Testis (tissue), 3 donors: Measurements from ENCODE around the gene FBXO17. TPM values are rescaled to one million over a fixed set of nuclear protein-coding genes. Genes with fewer than 3 reads are reported as not detected.

Source experiments
- DNase-seq: peaks from one replicate; pipeline ENCODE4 v3.0.0-alpha.2; 2019
- H3K27ac ChIP-seq, 2 donors: fragments of 200-600 bp; sonication (generic); one replicate each; pipeline ENCODE4 v1.5.1; 2019
- H3K27me3 ChIP-seq: fragments of 200-600 bp; sonication (generic); one replicate; pipeline ENCODE4 v1.5.1; 2019
- H3K36me3 ChIP-seq: fragments of 200-600 bp; sonication (generic); one replicate; pipeline ENCODE4 v1.5.1; 2017; ENCODE audit warnings: low read depth; ENCODE audit errors: missing control alignments
- H3K4me1 ChIP-seq: fragments of 200-600 bp; sonication (generic); one replicate; pipeline ENCODE4 v1.5.1; 2019
- H3K4me3 ChIP-seq, 2 donors: fragments of 200-600 bp; sonication (generic); one replicate each; pipeline ENCODE4 v1.5.1; 2017 to 2019
- H3K9me3 ChIP-seq: fragments of 200-600 bp; sonication (generic); one replicate; pipeline ENCODE4 v1.5.1; 2017
- CTCF ChIP-seq, 3 experiments: fragments of 450-650 bp in 2 of 3; fragments of 200-600 bp in 1 of 3; sonication (generic) in 1 of 3; IDR thresholded peaks; one replicate each; pipeline ENCODE4 v1.5.1; 2016 to 2019; ENCODE audit warnings: antibody characterized with exemption in 3 of 3, mild to moderate bottlenecking in 2 of 3, moderate library complexity in 1 of 3
- POLR2A ChIP-seq: fragments of 450-650 bp; IDR thresholded peaks from one replicate; pipeline ENCODE4 v1.6.1; 2017; ENCODE audit warnings: antibody characterized with exemption, mild to moderate bottlenecking, moderate library complexity
- WGBS, 2 donors: methylation state at CpG; one replicate each; pipeline ENCODE4 v1.1.5; 2018; 5-methylcytosine and 5-hydroxymethylcytosine counted together
- intact Hi-C: fragments of 100-400 bp; cut with DNase I; formaldehyde crosslinking; loops from one replicate; pipeline ENCODE4 v1.15.1; 2023; ENCODE audit warnings: low total_unique reads
- polyA plus RNA-seq: library from polyadenylated mRNA; stranded (reverse); fragments of 350-450 nt; fragmentation: Illumina TruSeq; extraction: RNeasy Lipid Tissue Mini Kit (QIAGEN cat#74804); gene quantifications from one replicate; pipeline ENCODE4 v1.2.3, GENCODE V29; 2014; ENCODE audit warnings: low read depth, low replicate concordance; ENCODE audit not compliant: insufficient read depth
- total RNA-seq, 2 donors: library from RNA; depleted of rRNA; stranded (reverse); fragments of >200 nt; gene quantifications; one replicate each; pipeline ENCODE4 v1.2.3, GENCODE V29; 2016

FBXO17 gene
- total and polyA plus RNA-seq, 3 donors from 2014 or later = 10.3 to 14.2 (median 11.8) TPM

- peaks cover 3% of the 10 kb centered on the region for H3K4me1 ChIP-seq
- 100% methylated on average over 1 of the region's 1 CpG for WGBS, 2 donors
- H3K9me3 ChIP-seq = no peaks in the 10 kb centered on the region
- intact Hi-C loops = no loop called here
- no peaks in the 10 kb centered on the region for H3K36me3 ChIP-seq
- no peak overlapping the region for H3K4me3 ChIP-seq
- no peak overlapping the region for H3K27ac ChIP-seq
- no peaks in the 10 kb centered on the region for H3K27me3 ChIP-seq
- DNase-seq = no peak
- TF ChIP-seq CTCF (IDR thresholded peaks at IDR 0.05) = no peak
- TF ChIP-seq POLR2A = no peak
These were observed 9.7 kb upstream of the FBXO17 start for GRCh38 chr19:38985262-38985661.

- Histone ChIP-seq H3K36me3 (no peaks in the 10 kb centered on the region), H3K9me3 (no peaks in the 10 kb centered on the region), H3K27ac (no peak overlapping the region), H3K4me3 (no peak overlapping the region), H3K27me3 (no peaks in the 10 kb centered on the region), H3K4me1 (peaks cover 4% of the 10 kb centered on the region)
- no peak for TF ChIP-seq CTCF (IDR thresholded peaks at IDR 0.05)
- no peak for TF ChIP-seq POLR2A
- DNase-seq = no peak
- intact Hi-C loops = no loop called here
- 93 to 96% methylated on average over 5 to 10 of the region's 10 CpGs for WGBS, 2 donors
These were observed 5.2 kb upstream of the FBXO17 start for GRCh38 chr19:38980583-38981374.

- Histone ChIP-seq H3K27ac (no peak overlapping the region), H3K4me3 (no peak overlapping the region), H3K4me1 (peaks cover 4% of the 10 kb centered on the region), H3K9me3 (no peaks in the 10 kb centered on the region), H3K36me3 (no peaks in the 10 kb centered on the region), H3K27me3 (no peaks in the 10 kb centered on the region)
- TF ChIP-seq POLR2A (no peak), CTCF (IDR thresholded peaks at IDR 0.05) (no peak)
- intact Hi-C loops = no loop called here
- no peak for DNase-seq
- WGBS, 2 donors = 81 to 86% methylated on average over 5 of the region's 5 CpGs
These were observed 4.3 kb upstream of the FBXO17 start for GRCh38 chr19:38979812-38980211.

- Histone ChIP-seq H3K27ac (no peak overlapping the region), H3K4me3 (no peak overlapping the region), H3K9me3 (no peaks in the 10 kb centered on the region), H3K36me3 (no peaks in the 10 kb centered on the region), H3K4me1 (peaks cover 4% of the 10 kb centered on the region), H3K27me3 (no peaks in the 10 kb centered on the region)
- WGBS, 2 donors = 86 to 96% methylated on average over 3 of the region's 3 CpGs
- no peak for DNase-seq
- intact Hi-C loops = no loop called here
- TF ChIP-seq CTCF (IDR thresholded peaks at IDR 0.05) (no peak), POLR2A (no peak)
These were observed 2.8 kb upstream of the FBXO17 start for GRCh38 chr19:38978326-38978689.
